ENCODE results near the gene STAT2.

GRCh38 chr12:56315622-56316473 lies 44.1 kb downstream of the STAT2 start, which contains the start of gene CNPY2:
- TF ChIP-seq, protein P1, sequence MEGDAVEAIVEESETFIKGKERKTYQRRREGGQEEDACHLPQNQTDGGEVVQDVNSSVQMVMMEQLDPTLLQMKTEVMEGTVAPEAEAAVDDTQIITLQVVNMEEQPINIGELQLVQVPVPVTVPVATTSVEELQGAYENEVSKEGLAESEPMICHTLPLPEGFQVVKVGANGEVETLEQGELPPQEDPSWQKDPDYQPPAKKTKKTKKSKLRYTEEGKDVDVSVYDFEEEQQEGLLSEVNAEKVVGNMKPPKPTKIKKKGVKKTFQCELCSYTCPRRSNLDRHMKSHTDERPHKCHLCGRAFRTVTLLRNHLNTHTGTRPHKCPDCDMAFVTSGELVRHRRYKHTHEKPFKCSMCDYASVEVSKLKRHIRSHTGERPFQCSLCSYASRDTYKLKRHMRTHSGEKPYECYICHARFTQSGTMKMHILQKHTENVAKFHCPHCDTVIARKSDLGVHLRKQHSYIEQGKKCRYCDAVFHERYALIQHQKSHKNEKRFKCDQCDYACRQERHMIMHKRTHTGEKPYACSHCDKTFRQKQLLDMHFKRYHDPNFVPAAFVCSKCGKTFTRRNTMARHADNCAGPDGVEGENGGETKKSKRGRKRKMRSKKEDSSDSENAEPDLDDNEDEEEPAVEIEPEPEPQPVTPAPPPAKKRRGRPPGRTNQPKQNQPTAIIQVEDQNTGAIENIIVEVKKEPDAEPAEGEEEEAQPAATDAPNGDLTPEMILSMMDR (conservative IDR thresholded peaks at IDR 0.05), result no peak; the same call in 1 of the 2 replicates
- TF ChIP-seq EZH2 (IDR thresholded peaks at IDR 0.05; ENCODE audit: low read depth), result no peak

All from PC-9 (cell line).